HepG2 (cell line): ENCODE results near the gene CACNA1C. TPM values are rescaled to one million over a fixed set of nuclear protein-coding genes. Genes with fewer than 3 reads are reported as not detected.
A peak's percentile ranks its signal among the peaks of the same experiment; 100 is the strongest.

Source experiments
- AFF4 ChIP-seq: sonication (generic); formaldehyde crosslinking; IDR thresholded peaks from 2 replicates; pipeline ENCODE4 v1.4.0; 2020; ENCODE audit warnings: missing genetic modification reagents
- AHDC1 ChIP-seq: sonication (generic); formaldehyde crosslinking; IDR thresholded peaks from 2 replicates; pipeline ENCODE4 v1.5.1; 2020; ENCODE audit warnings: mild to moderate bottlenecking, missing genetic modification reagents, borderline replicate concordance
- CAMTA2 ChIP-seq: sonication (generic); formaldehyde crosslinking; IDR thresholded peaks from 2 replicates; pipeline ENCODE4 v1.4.0; 2020; ENCODE audit warnings: mild to moderate bottlenecking, missing genetic modification reagents, borderline replicate concordance
- GZF1 ChIP-seq: sonication (generic); formaldehyde crosslinking; IDR thresholded peaks from 2 replicates; pipeline ENCODE4 v1.5.1; 2020; ENCODE audit warnings: mild to moderate bottlenecking, missing genetic modification reagents
- KLF13 ChIP-seq: sonication (generic); formaldehyde crosslinking; IDR thresholded peaks from 2 replicates; pipeline ENCODE4 v1.4.0; 2020; ENCODE audit warnings: mild to moderate bottlenecking, missing genetic modification reagents
- MED8 ChIP-seq: sonication (generic); formaldehyde crosslinking; IDR thresholded peaks from 2 replicates; pipeline ENCODE4 v1.8.1; 2023; ENCODE audit warnings: mild to moderate bottlenecking, missing genetic modification reagents; ENCODE audit not compliant: insufficient replicate concordance
- PHB2 ChIP-seq: fragments of 450-650 bp; IDR thresholded peaks from 2 replicates; pipeline ENCODE4 v1.6.1; 2018; ENCODE audit not compliant: partially characterized antibody
- PHF5A ChIP-seq: IDR thresholded peaks from one replicate; pipeline ENCODE4 v1.6.1; 2018; ENCODE audit warnings: low read depth, missing genetic modification reagents; ENCODE audit not compliant: unreplicated experiment
- RFX5 ChIP-seq: IDR thresholded peaks from 2 replicates; pipeline ENCODE4 v1.6.1; 2011; ENCODE audit warnings: low read depth, low read length, improper control_type of control experiment
- STAT5B ChIP-seq: sonication (generic); formaldehyde crosslinking; IDR thresholded peaks from 2 replicates; pipeline ENCODE4 v1.4.0; 2020; ENCODE audit warnings: missing genetic modification reagents
- TARDBP ChIP-seq: sonication (generic); formaldehyde crosslinking; IDR thresholded peaks from 2 replicates; pipeline ENCODE4 v1.8.0; 2022; ENCODE audit warnings: mild to moderate bottlenecking, missing genetic modification reagents
- TBX2 ChIP-seq: sonication (generic); formaldehyde crosslinking; IDR thresholded peaks from 2 replicates; pipeline ENCODE4 v1.5.0; 2020; ENCODE audit warnings: missing genetic modification reagents, mild to moderate bottlenecking, borderline replicate concordance
- TCF7 ChIP-seq: sonication (generic); IDR thresholded peaks from 2 replicates; pipeline ENCODE4 v1.6.1; 2016; ENCODE audit warnings: antibody characterized with exemption, low read depth
- ZBTB20 ChIP-seq: sonication (generic); formaldehyde crosslinking; IDR thresholded peaks from 2 replicates; pipeline ENCODE4 v1.8.1; 2023; ENCODE audit warnings: missing genetic modification reagents, low read depth, mild to moderate bottlenecking, borderline replicate concordance
- ZMYM3 ChIP-seq: sonication (generic); formaldehyde crosslinking; IDR thresholded peaks from 2 replicates; pipeline ENCODE4 v1.5.1; 2020; ENCODE audit warnings: mild to moderate bottlenecking, missing genetic modification reagents
- ZNF782 ChIP-seq: sonication (generic); formaldehyde crosslinking; IDR thresholded peaks from 2 replicates; pipeline ENCODE4 v1.4.0; 2020; ENCODE audit warnings: missing genetic modification reagents, mild to moderate bottlenecking, borderline replicate concordance
- ZNF792 ChIP-seq: IDR thresholded peaks from 2 replicates; pipeline ENCODE4 v1.6.1; 2016
- polyA plus RNA-seq, 8 experiments: library from polyadenylated mRNA; depleted of rRNA in 3 of 8; stranded (reverse) in 7 of 8; unstranded in 1 of 8; fragments of >200 nt; fragmentation: Illumina TruSeq in 4 of 8; extraction: Trizol in 4 of 8; gene quantifications; 2 replicates each; pipeline versions ENCODE4 v1.2.1 to v1.2.3, GENCODE V29; 2011 to 2016; ENCODE audit warnings: low read depth in 4 of 8, missing spikeins in 1 of 8, mixed read lengths in 1 of 8; ENCODE audit not compliant: insufficient read depth in 1 of 8
- total RNA-seq, 5 experiments: library from RNA; depleted of rRNA; stranded (reverse); fragments of >200 nt; fragmentation: Illumina TruSeq; extraction: Trizol; gene quantifications; 2 replicates each; pipeline ENCODE4 v1.2.3, GENCODE V29; 2016; ENCODE audit warnings: low read depth in 1 of 5

CACNA1C gene
- total and polyA plus RNA-seq, 2 of the 13 experiments (the other 11 are each of a cell fraction or from before 2014, with no cell fraction given) = not detected

GRCh38 chr12:2244013-2244861, 191.4 kb downstream of the CACNA1C start (continued):
- no peak for TF ChIP-seq GZF1 (CRISPR knock-in tag)
- TF ChIP-seq KLF13 (CRISPR knock-in tag) = no peak
- no peak for TF ChIP-seq CAMTA2 (CRISPR knock-in tag)
- TF ChIP-seq ZMYM3 (CRISPR knock-in tag) = peak; percentile 45
- TF ChIP-seq PHF5A (CRISPR knock-in tag) = peak; percentile 24
- no peak for TF ChIP-seq AFF4
- TF ChIP-seq STAT5B (CRISPR knock-in tag) = no peak
- no peak for TF ChIP-seq RFX5
- TF ChIP-seq MED8 = no peak
- no peak for TF ChIP-seq ZNF782 (CRISPR knock-in tag)
- no peak for TF ChIP-seq TARDBP (CRISPR knock-in tag)
- 0 out of 2 replicates have a peak, but pooled peaks have one; percentile 14 for TF ChIP-seq TBX2
- no peak for TF ChIP-seq AHDC1
- no peak for TF ChIP-seq PHB2
- TF ChIP-seq ZNF792 (CRISPR knock-in tag) = no peak
- TF ChIP-seq ZBTB20 (CRISPR knock-in tag) = peak; percentile 34; the same call in 1 of the 2 replicates
- TF ChIP-seq TCF7 = no peak
